H9 (cell line): ENCODE data around the gene HIVEP1. TPM values are rescaled to one million over a fixed set of nuclear protein-coding genes. Genes with fewer than 3 reads are reported as not detected.

Experiments used
- DNase-seq: peaks from one replicate; pipeline ENCODE4 v3.0.0-alpha.2; 2017
- H2AFZ ChIP-seq: one replicate; pipeline ENCODE4 v1.6.1; 2013; ENCODE audit warnings: mild to moderate bottlenecking, low read length, control low read depth, moderate library complexity
- H2AK5ac ChIP-seq: 2 replicates; pipeline ENCODE4 v1.6.1; 2013; ENCODE audit warnings: low read length, control low read depth, mixed read lengths; ENCODE audit not compliant: insufficient read length
- H2BK120ac ChIP-seq: one replicate; pipeline ENCODE4 v1.6.1; 2013; ENCODE audit warnings: low read depth, mild to moderate bottlenecking, low read length, control low read depth, inconsistent platforms; ENCODE audit not compliant: poor library complexity, severe bottlenecking
- H2BK12ac ChIP-seq: 2 replicates; pipeline ENCODE4 v1.6.1; 2013; ENCODE audit warnings: low read length, control low read depth, mixed read lengths, low read depth; ENCODE audit not compliant: insufficient read length
- H2BK15ac ChIP-seq: 2 replicates; pipeline ENCODE4 v1.6.1; 2013; ENCODE audit warnings: low read depth, low read length, control low read depth
- H2BK20ac ChIP-seq: one replicate; pipeline ENCODE4 v1.6.1; 2013; ENCODE audit warnings: low read depth, mild to moderate bottlenecking, low read length, control low read depth, inconsistent platforms; ENCODE audit not compliant: poor library complexity, severe bottlenecking
- H2BK5ac ChIP-seq: 2 replicates; pipeline ENCODE4 v1.6.1; 2013; ENCODE audit warnings: low read length, control low read depth, mixed read lengths; ENCODE audit not compliant: insufficient read length
- H3K14ac ChIP-seq: 2 replicates; pipeline ENCODE4 v1.6.1; 2013; ENCODE audit warnings: low read length, control low read depth; ENCODE audit not compliant: insufficient read depth
- H3K18ac ChIP-seq: 2 replicates; pipeline ENCODE4 v1.6.1; 2013; ENCODE audit warnings: low read depth, mild to moderate bottlenecking, mixed read lengths, low read length, control low read depth; ENCODE audit not compliant: insufficient read length
- H3K23ac ChIP-seq: 2 replicates; pipeline ENCODE4 v1.6.1; 2013; ENCODE audit warnings: low read length, control low read depth, mixed read lengths, low read depth; ENCODE audit not compliant: insufficient read length
- H3K23me2 ChIP-seq: 2 replicates; pipeline ENCODE4 v1.6.1; 2013; ENCODE audit warnings: low read depth, mild to moderate bottlenecking, mixed read lengths, low read length, control low read depth; ENCODE audit not compliant: insufficient read length, poor library complexity, severe bottlenecking
- H3K27ac ChIP-seq: 2 replicates; pipeline ENCODE4 v1.5.1; 2013; ENCODE audit warnings: low read length, control low read depth, mixed read lengths, low read depth; ENCODE audit not compliant: insufficient read length
- H3K27me3 ChIP-seq: 2 replicates; pipeline ENCODE4 v1.6.1; 2013; ENCODE audit warnings: low read length, control low read depth, inconsistent platforms; ENCODE audit not compliant: insufficient read depth
- H3K4ac ChIP-seq: 2 replicates; pipeline ENCODE4 v1.6.1; 2013; ENCODE audit warnings: low read depth, mild to moderate bottlenecking, control low read depth, inconsistent platforms, low read length, moderate library complexity
- H3K4me1 ChIP-seq: 2 replicates; pipeline ENCODE4 v1.6.1; 2013; ENCODE audit warnings: low read length, control low read depth, inconsistent platforms; ENCODE audit not compliant: insufficient read depth
- H3K4me2 ChIP-seq: 2 replicates; pipeline ENCODE4 v1.6.1; 2013; ENCODE audit warnings: low read length, control low read depth, mixed read lengths; ENCODE audit not compliant: insufficient read length, insufficient read depth
- H3K56ac ChIP-seq: 2 replicates; pipeline ENCODE4 v1.6.1; 2013; ENCODE audit warnings: low read depth, mild to moderate bottlenecking, mixed read lengths, low read length, control low read depth; ENCODE audit not compliant: insufficient read length
- H3K79me1 ChIP-seq: 2 replicates; pipeline ENCODE4 v1.6.1; 2013; ENCODE audit warnings: low read depth, mild to moderate bottlenecking, moderate library complexity, low read length, control low read depth, inconsistent platforms; ENCODE audit not compliant: insufficient read depth, poor library complexity, severe bottlenecking
- H3K79me2 ChIP-seq: 2 replicates; pipeline ENCODE4 v1.6.1; 2013; ENCODE audit warnings: low read length, control low read depth, inconsistent platforms; ENCODE audit not compliant: insufficient read depth
- H3K9ac ChIP-seq: 2 replicates; pipeline ENCODE4 v1.6.1; 2013; ENCODE audit warnings: low read length, control low read depth, mixed read lengths; ENCODE audit not compliant: insufficient read length; ENCODE audit errors: extremely low read depth
- H3K9me3 ChIP-seq: one replicate; pipeline ENCODE4 v1.6.1; 2013; ENCODE audit warnings: low read depth, low read length, inconsistent platforms; ENCODE audit not compliant: control insufficient read depth
- H3T11ph ChIP-seq: one replicate; pipeline ENCODE4 v1.6.1; 2013; ENCODE audit warnings: mild to moderate bottlenecking, low read length, control low read depth, inconsistent platforms
- H4K20me1 ChIP-seq: one replicate; pipeline ENCODE4 v1.6.1; 2013; ENCODE audit not compliant: control insufficient read depth, insufficient read length, insufficient read depth
- H4K5ac ChIP-seq: 2 replicates; pipeline ENCODE4 v1.6.1; 2013; ENCODE audit warnings: low read depth, mild to moderate bottlenecking, mixed read lengths, low read length, control low read depth; ENCODE audit not compliant: insufficient read length
- H4K8ac ChIP-seq: replicated peaks from 2 replicates; pipeline ENCODE4 v1.6.1; 2013; ENCODE audit warnings: low read length, control low read depth, mixed read lengths, low read depth; ENCODE audit not compliant: insufficient read length
- H4K91ac ChIP-seq: 2 replicates; pipeline ENCODE4 v1.6.1; 2013; ENCODE audit warnings: low read depth, mild to moderate bottlenecking, moderate library complexity, mixed read lengths, low read length, control low read depth; ENCODE audit not compliant: insufficient read length
- H3K27ac Mint-ChIP-seq, 3 experiments: 2 replicates in 2 of 3; 3 replicates in 1 of 3; pipeline ENCODE4 v1.8.0; 2020 to 2021; ENCODE audit warnings: mixed read lengths in 3 of 3, mild to moderate bottlenecking in 1 of 3, moderate library complexity in 1 of 3
- H3K27me3 Mint-ChIP-seq: 2 replicates; pipeline ENCODE4 v1.8.0; 2021; ENCODE audit warnings: low read depth, mild to moderate bottlenecking, moderate library complexity, mixed read lengths
- H3K36me3 Mint-ChIP-seq, 3 experiments: 2 replicates in 2 of 3; 3 replicates in 1 of 3; pipeline ENCODE4 v1.8.0; 2020 to 2021; ENCODE audit warnings: low read depth in 3 of 3, mixed read lengths in 3 of 3; ENCODE audit not compliant: insufficient read depth in 1 of 3
- H3K4me1 Mint-ChIP-seq, 2 experiments: 2 replicates each; pipeline ENCODE4 v1.8.0; 2020; ENCODE audit warnings: mixed read lengths in 2 of 2
- H3K4me3 Mint-ChIP-seq, 2 experiments: 2 replicates in 1 of 2; 3 replicates in 1 of 2; pipeline ENCODE4 v1.8.0; 2020 to 2021; ENCODE audit warnings: mild to moderate bottlenecking in 2 of 2, mixed read lengths in 2 of 2, moderate library complexity in 1 of 2
- H3K9me3 Mint-ChIP-seq, 2 experiments: 2 replicates in 1 of 2; 3 replicates in 1 of 2; pipeline ENCODE4 v1.8.0; 2020; ENCODE audit warnings: mild to moderate bottlenecking in 2 of 2, mixed read lengths in 2 of 2, moderate library complexity in 1 of 2
- WGBS: extraction: QIAGEN DNeasy Blood & Tissue Kit; methylation state at CpG from one replicate; pipeline ENCODE4 v1.1.7; 2013; ENCODE audit warnings: missing lambda C conversion rate, low lambda C conversion rate, mixed read lengths; ENCODE audit not compliant: insufficient read length; ENCODE audit errors: extremely low coverage; 5-methylcytosine and 5-hydroxymethylcytosine counted together
- total RNA-seq: library from RNA; stranded (reverse); gene quantifications from 2 replicates; pipeline ENCODE4 v1.2.1, GENCODE V29; 2021
- TF ChIP-seq, protein P1 (sequence below): fragments of 200-600 bp; sonication (generic); conservative IDR thresholded peaks from 3 replicates; pipeline ENCODE4 v1.8.0; 2021; ENCODE audit warnings: antibody characterized with exemption, mild to moderate bottlenecking

The HIVEP1 gene
- total RNA-seq, 1 experiment from 2014 or later, result 44.2 TPM

DNA sequence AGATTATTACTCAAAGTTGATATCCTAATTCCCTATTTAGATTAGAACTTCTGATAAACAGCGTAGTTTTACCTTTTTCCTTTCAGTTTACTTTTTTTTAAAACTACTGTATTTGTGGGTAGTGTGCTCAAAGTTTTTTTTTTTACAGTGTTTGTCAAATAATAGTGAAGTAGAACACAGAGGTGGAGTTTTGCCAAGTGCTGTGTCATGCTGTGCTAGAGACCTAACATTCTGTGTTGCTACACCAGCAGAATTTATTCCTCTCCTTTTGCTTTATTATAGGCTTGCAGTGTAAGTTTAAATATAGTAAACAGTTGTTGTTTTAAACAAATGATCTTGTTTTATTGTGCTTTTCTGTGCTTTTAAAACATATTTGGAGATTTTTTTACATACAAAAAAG, 125.4 kb downstream of the HIVEP1 start:
- H2BK20ac ChIP-seq, result no peak overlapping the region
- no peak overlapping the region for H4K8ac ChIP-seq
- no peaks in the 10 kb centered on the region for H3K79me1 ChIP-seq
- no peaks in the 10 kb centered on the region for H3K79me2 ChIP-seq
- peaks cover 7% of the 10 kb centered on the region in 2 experiments for H3K4me1 Mint-ChIP-seq
- no peak overlapping the region for H3K27ac ChIP-seq
- no peak overlapping the region for H4K91ac ChIP-seq
- H3K9ac ChIP-seq, result no peak overlapping the region
- no peak overlapping the region for H3K18ac ChIP-seq
- H3K27me3 Mint-ChIP-seq, result no peaks in the 10 kb centered on the region
- TF ChIP-seq, protein P1, sequence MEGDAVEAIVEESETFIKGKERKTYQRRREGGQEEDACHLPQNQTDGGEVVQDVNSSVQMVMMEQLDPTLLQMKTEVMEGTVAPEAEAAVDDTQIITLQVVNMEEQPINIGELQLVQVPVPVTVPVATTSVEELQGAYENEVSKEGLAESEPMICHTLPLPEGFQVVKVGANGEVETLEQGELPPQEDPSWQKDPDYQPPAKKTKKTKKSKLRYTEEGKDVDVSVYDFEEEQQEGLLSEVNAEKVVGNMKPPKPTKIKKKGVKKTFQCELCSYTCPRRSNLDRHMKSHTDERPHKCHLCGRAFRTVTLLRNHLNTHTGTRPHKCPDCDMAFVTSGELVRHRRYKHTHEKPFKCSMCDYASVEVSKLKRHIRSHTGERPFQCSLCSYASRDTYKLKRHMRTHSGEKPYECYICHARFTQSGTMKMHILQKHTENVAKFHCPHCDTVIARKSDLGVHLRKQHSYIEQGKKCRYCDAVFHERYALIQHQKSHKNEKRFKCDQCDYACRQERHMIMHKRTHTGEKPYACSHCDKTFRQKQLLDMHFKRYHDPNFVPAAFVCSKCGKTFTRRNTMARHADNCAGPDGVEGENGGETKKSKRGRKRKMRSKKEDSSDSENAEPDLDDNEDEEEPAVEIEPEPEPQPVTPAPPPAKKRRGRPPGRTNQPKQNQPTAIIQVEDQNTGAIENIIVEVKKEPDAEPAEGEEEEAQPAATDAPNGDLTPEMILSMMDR, result no peak
- no peak overlapping the region for H3K14ac ChIP-seq
- H3K4me1 ChIP-seq, result no peaks in the 10 kb centered on the region
- H3K36me3 Mint-ChIP-seq, result peaks cover 66 to 68% (median 67%) of the 10 kb centered on the region in 3 experiments
- H3K23me2 ChIP-seq, result no peaks in the 10 kb centered on the region
- H3K4me3 Mint-ChIP-seq, result no peak overlapping the region
- no peak overlapping the region for H3K4ac ChIP-seq
- H3T11ph ChIP-seq, result no peak overlapping the region
- H4K20me1 ChIP-seq, result no peaks in the 10 kb centered on the region
- no peak overlapping the region for H3K4me2 ChIP-seq
- WGBS, result no CpG with 5 or more reads among the region's 1 CpG
- H3K56ac ChIP-seq, result no peak overlapping the region
- H3K27ac Mint-ChIP-seq, result no peak overlapping the region
- no peak overlapping the region for H2AFZ ChIP-seq
- H3K9me3 Mint-ChIP-seq, result peaks cover 32 to 33% of the 10 kb centered on the region in 2 experiments
- H2BK15ac ChIP-seq, result no peak overlapping the region
- H3K23ac ChIP-seq, result no peak overlapping the region
- no peak overlapping the region for H2BK120ac ChIP-seq
- no peak overlapping the region for H4K5ac ChIP-seq
- H2BK5ac ChIP-seq, result no peak overlapping the region
- H3K9me3 ChIP-seq, result peaks cover 14% of the 10 kb centered on the region
- H2BK12ac ChIP-seq, result no peak overlapping the region
- H2AK5ac ChIP-seq, result no peak overlapping the region
- no peak for DNase-seq
- no peaks in the 10 kb centered on the region for H3K27me3 ChIP-seq
